SHP77 treated with DMSO at 0.1 percent for 48 hours (cell line): ENCODE measurements around the gene TP53RK.

Experiments
- DNase-seq: peaks from one replicate; lab custom pipeline; 2025; lab: John Stamatoyannopoulos, UW

TP53RK gene

GRCh38 chr20:46638134-46638897, 50.9 kb downstream of the TP53RK start:
- DNase-seq: no peak

GRCh38 chr20:46637427-46638133, 51.7 kb downstream of the TP53RK start:
- DNase-seq: no peak

- DNase-seq: no peak
Observed at GRCh38 chr20:46637020-46637419, 52.2 kb downstream of the TP53RK start.

- no peak for DNase-seq
Observed at GRCh38 chr20:46636514-46636913, 52.7 kb downstream of the TP53RK start.

- no peak for DNase-seq
Observed at GRCh38 chr20:46635514-46636136, 53.6 kb downstream of the TP53RK start.

GRCh38 chr20:46634528-46634927, 54.7 kb downstream of the TP53RK start:
- no peak for DNase-seq
